ENCODE measurements around the gene TUBGCP6.

Gene TUBGCP6

GRCh38 chr22:50222508-50222907, 22.3 kb downstream of the TUBGCP6 start:
- no peak for DNase-seq

GRCh38 chr22:50221410-50222300, 23.2 kb downstream of the TUBGCP6 start:
- DNase-seq = no peak

- no peak for DNase-seq
Measured at GRCh38 chr22:50220603-50221409, 24.0 kb downstream of the TUBGCP6 start.

GRCh38 chr22:50219800-50220602, 24.8 kb downstream of the TUBGCP6 start:
- DNase-seq = no peak

- no peak for DNase-seq
Measured at GRCh38 chr22:50218996-50219727, 25.7 kb downstream of the TUBGCP6 start.

GRCh38 chr22:50218153-50218995, 26.4 kb downstream of the TUBGCP6 start:
- DNase-seq = no peak

GRCh38 chr22:50217543-50218152, 27.2 kb downstream of the TUBGCP6 start:
- no peak for DNase-seq

- DNase-seq = no peak
Measured at GRCh38 chr22:50216684-50217520, 27.9 kb downstream of the TUBGCP6 start.

GRCh38 chr22:50216055-50216683, 28.7 kb downstream of the TUBGCP6 start:
- DNase-seq = no peak

GRCh38 chr22:50215297-50216054, 29.3 kb downstream of the TUBGCP6 start:
- DNase-seq = no peak

- no peak for DNase-seq
Measured at GRCh38 chr22:50213263-50213662, 31.6 kb downstream of the TUBGCP6 start.

- no peak for DNase-seq
Measured at GRCh38 chr22:50211147-50211546, 33.7 kb downstream of the TUBGCP6 start.

- DNase-seq = no peak
Measured at GRCh38 chr22:50210378-50211139, 34.3 kb downstream of the TUBGCP6 start.

- DNase-seq = no peak
Measured at GRCh38 chr22:50209893-50210292, 34.9 kb downstream of the TUBGCP6 start.

GRCh38 chr22:50208939-50209892, 35.6 kb downstream of the TUBGCP6 start:
- no peak for DNase-seq

GRCh38 chr22:50208430-50208938, 36.3 kb downstream of the TUBGCP6 start:
- DNase-seq = no peak

Data from GF-D8 (cell line).